GM21381 (cell line): ENCODE data around the gene NRXN3.
"Not testable (repeated sequence)": the region's sequence is repeated elsewhere in the genome, so short reads cannot be mapped to it uniquely, and the experiment has no call there.

Experiments used
- ATAC-seq: cut with Tn5 transposase; IDR thresholded peaks from one replicate; pipeline ENCODE4 v1.9.1; 2021; ENCODE audit warnings: mild to moderate bottlenecking, moderate library complexity; ENCODE audit not compliant: unreplicated experiment

The NRXN3 gene

DNA sequence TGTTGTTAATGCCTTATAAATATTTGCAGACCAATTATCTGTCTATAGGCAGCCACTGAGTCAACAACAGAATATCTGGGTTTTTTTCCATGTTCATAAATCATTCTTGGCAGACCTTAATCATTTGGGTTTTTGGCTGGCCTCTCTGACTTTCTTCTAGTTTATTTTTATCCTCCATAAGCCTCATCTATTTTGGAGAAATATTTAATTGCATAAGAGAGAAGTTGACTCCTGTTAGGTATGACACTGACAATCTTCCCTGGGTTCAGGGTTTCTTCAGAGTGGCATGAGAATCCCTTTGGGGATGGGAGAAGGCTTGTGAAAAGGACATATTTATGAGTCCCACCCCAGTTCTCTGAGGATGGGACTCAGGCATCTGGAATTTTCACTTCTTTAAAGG lies 299.8 kb downstream of the NRXN3 start:
- ATAC-seq = no peak

- no peak for ATAC-seq
Measured at GRCh38 chr14:78479127-78479780, 309.1 kb downstream of the NRXN3 start.

- ATAC-seq = no peak
Measured at GRCh38 chr14:78484028-78484427, 313.9 kb downstream of the NRXN3 start.

- ATAC-seq = no peak
Measured at GRCh38 chr14:78486081-78486480, 315.9 kb downstream of the NRXN3 start.

GRCh38 chr14:78486621-78487020 lies 316.4 kb downstream of the NRXN3 start:
- no peak for ATAC-seq

DNA sequence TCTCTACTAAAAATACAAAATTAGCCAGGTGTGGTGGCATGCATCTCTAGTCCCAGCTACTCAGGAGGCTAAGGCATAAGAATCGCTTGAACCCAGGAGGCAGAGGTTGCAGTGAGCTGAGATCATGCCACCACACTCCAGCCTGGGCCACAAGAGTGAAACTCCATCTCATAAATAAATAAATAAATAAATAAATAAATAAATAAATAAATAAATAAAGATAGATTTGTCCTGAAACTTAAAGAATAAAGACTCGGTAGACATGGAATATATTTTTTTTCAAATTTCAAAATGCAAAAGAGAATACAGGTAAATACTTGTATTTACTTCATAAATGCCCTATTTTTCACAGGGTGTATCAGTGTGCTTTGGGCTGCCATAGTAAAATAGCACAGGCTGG lies 317.4 kb downstream of the NRXN3 start:
- ATAC-seq = not testable (repeated sequence)

DNA sequence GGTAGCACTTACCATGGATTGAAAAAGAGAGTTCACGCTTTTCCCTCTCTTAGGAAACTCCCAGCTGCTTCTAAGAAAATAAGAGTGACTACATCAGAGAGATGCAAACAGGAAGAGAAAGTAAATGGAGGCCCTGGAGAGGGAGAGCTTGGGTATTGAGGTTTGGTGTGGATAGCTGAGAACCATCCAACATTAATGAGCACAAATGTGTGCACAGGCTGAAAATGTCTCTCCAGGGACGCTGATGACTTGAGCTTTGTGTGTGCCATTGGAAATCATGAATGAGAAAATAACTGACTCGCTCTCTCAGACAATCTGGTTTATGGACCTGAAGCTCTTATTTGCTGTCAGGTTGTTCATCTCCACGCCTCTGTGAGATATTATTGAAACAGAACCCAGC lies 318.8 kb downstream of the NRXN3 start:
- ATAC-seq = no peak

- ATAC-seq = no peak
Measured at GRCh38 chr14:78491048-78491447, 320.9 kb downstream of the NRXN3 start.

DNA sequence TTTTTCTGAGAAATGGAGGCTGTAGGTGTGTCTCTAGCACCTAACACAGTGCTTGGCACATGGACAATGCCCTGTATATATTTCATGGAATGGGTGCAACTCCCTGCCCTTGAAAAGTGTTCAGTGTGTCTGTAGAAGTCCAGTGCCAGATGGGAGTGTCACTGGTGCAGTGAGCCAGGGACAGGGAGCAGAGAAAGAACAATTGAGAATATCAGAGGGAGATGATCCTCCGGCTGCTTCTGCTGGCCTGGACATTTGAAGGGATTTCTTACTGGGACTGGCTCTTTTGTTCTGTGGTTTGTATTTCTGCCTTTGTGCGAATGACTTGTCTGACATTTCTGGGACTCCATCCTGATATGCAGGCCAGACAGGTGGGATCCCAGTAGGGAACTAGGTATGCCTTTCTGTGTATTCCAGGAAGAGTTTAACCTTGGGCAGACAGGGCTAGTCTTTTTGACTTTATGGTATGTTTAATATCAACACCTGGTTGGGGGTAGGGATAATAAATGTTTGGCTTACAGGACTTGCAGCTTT lies 328.0 kb downstream of the NRXN3 start:
- ATAC-seq = no peak

DNA sequence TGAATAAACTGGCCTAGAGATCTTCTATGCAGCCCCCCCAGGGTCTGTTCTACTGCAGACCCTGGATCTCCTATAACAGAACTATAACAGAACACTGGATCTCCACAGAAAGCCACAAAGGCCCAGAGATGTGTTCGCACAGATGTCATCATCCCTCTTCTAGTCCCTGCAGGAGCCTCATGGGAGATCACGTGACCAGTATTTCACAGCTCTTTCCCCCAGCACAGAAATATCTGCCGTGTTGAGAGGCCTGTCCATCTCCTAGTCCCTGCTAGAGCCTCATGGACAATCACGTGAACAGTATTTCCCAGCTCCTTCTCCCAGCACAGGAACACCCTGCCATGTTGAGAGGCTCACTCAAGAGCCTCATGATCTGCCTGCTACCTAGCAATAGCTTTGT lies 331.7 kb downstream of the NRXN3 start:
- no peak for ATAC-seq

DNA sequence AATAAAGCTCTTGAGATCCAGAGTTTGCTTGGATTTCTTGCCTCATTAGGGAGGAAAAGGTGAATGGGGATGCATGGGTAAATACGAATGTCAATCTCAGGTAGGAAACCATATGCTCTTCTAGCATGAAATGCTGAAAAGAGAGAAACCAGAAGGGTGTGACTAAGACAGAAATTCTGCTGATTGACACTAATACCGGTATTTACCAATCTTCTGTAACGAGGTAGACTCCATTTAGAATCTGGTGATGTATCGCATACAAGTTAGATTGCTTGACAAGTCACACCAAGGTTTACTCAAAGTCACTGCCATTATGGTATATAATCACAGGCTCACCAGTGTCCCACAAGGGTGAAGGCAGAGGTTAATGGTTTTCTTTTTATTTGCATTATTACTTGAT lies 337.9 kb downstream of the NRXN3 start:
- ATAC-seq = no peak

GRCh38 chr14:78509516-78509915 lies 339.3 kb downstream of the NRXN3 start:
- ATAC-seq = no peak

DNA sequence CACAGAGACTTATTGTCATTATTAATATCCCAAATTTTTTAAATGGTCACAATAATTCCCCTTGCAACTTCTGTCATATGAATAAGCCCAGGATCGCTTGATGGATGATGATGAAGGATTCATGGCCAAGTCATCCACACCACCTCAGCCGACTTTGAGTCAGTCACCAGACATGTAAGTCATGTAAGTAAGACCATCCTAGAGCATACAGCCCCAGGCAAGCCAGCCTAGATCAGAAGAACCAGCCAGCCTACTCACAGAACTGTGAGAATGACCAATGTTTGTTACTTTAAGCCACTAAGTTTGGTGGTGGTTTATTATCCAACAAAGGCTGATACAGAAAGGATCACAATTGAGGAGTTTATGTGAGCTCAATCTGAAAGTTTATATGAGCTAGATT lies 341.8 kb downstream of the NRXN3 start:
- ATAC-seq = no peak

DNA sequence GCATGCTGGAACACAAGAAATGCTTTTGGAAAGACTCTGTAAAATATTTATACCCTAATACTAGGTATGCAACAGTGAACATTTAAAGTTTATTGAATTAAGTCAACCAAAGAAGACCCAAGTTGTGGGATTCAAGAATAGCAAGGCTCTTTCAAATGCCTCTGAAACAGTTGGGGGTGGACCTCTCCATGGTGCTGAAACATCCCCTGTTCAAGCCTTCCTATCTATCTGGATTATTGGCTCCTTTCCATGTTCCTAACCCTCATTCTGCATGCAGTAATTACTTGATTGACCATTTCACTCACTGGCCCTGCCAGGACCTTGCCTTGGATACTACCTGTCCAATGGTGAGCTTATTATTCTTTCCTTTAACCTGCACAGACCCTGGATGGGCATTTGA lies 349.7 kb downstream of the NRXN3 start:
- no peak for ATAC-seq

- no peak for ATAC-seq
Measured at GRCh38 chr14:78524196-78524595, 354.0 kb downstream of the NRXN3 start.

- ATAC-seq = no peak
Measured at GRCh38 chr14:78524766-78525165, 354.6 kb downstream of the NRXN3 start.

- no peak for ATAC-seq
Measured at GRCh38 chr14:78530078-78530477, 359.9 kb downstream of the NRXN3 start.

DNA sequence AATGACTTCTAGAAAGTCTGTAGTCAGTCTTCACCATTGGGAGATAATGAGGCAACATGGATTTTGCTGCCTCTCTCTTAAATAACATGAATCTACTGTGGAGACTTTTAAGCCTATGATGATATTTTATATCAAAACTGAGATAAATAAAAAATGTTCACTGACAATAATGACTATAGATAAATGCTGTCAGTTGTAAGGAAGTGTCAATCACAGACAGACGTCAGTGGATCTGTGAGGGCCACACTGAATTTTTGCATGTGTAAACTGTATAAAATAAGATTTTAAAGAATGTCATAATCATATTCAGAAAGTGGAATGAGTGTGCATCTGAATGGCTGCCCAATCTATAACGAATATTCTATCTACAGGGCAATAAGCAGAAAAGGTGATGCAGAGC lies 364.0 kb downstream of the NRXN3 start:
- ATAC-seq = no peak

DNA sequence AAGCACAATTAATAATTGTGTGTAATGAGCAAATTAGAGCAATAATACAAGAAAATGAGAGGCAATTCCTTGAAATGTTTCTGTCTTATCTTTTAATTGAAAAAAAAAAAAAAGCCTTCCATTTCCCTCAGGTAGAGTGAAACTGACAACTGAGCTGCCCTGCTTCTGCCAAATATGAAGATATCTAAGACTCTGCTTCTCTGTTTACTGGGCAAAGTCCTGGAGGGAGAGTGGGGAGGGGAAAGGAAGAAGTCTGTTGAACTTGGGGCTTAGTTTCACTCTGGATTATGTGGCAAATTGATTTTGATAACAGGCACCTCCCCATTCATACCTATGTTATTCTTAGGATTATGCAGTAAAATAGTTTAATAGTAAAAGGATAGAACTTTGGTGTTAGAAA lies 364.9 kb downstream of the NRXN3 start:
- no peak for ATAC-seq

DNA sequence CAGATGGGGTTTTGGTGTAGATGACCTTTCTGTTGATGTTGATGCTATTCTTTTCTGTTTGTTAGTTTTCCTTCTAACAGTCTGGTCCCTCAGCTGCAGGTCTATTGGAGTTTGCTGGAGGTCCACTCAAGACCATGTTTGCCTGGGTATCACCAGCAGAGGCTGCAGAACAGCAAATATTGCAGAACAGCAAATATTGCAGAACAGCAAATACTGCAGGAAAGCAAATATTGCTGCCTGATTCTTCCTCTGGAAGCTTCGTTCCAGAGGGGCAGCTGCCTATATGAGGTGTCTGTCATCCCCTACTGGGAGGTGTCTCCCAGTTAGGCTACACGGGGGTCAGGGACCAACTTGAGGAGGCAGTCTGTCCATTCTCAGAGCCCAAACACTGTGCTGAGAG lies 371.6 kb downstream of the NRXN3 start:
- not testable (repeated sequence) for ATAC-seq

DNA sequence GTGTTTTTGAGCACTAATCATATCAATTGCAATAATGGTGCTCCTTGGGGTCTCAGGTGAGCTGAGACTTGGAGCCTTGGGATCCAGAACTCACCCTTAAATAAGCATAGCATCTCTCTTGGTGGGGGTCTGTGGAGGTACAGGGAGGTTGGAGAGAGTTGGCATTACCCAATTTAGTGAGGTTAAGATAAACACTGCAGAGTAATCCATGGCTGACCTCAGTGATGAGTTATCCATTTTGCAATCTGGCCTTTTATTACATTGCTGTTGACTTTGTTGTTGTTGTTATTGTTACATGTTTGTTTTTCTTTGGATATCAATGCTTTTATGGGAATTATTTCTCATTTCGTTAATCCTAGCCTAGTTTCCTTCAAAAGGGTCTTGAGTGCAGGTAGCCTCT lies 373.3 kb downstream of the NRXN3 start:
- no peak for ATAC-seq

- no peak for ATAC-seq
Measured at GRCh38 chr14:78561074-78561473, 390.9 kb downstream of the NRXN3 start.
